Stomach (tissue), 9 donors: Measurements from ENCODE around the gene MIPOL1. TPM values are rescaled to one million over a fixed set of nuclear protein-coding genes. Genes with fewer than 3 reads are reported as not detected.
A peak's percentile ranks its signal among the peaks of the same experiment; 100 is the strongest.

ENCODE experiments used
- DNase-seq, 2 donors: peaks; one replicate each; pipeline versions ENCODE4 v3.0.0 to v3.0.0-alpha.2; 2013 to 2019
- H3K27ac ChIP-seq, 5 donors: fragments of 200-600 bp in 4 of 5; sonication (generic) in 4 of 5; one replicate each; pipeline ENCODE4 v1.5.1; 2013 to 2019; ENCODE audit warnings: mild to moderate bottlenecking in 1 of 5, moderate library complexity in 1 of 5
- H3K27me3 ChIP-seq, 3 donors: fragments of 200-600 bp; sonication (generic); one replicate each; pipeline ENCODE4 v1.5.1; 2017 to 2019; ENCODE audit warnings: mixed run types in 1 of 3
- H3K36me3 ChIP-seq, 4 donors: fragments of 200-600 bp; sonication (generic); 1 replicate in 3 of 4; 2 replicates in 1 of 4; pipeline ENCODE4 v1.5.1; 2016 to 2019
- H3K4me1 ChIP-seq, 4 donors: fragments of 200-600 bp; sonication (generic); one replicate each; pipeline ENCODE4 v1.5.1; 2016 to 2019
- H3K4me3 ChIP-seq, 4 donors: fragments of 200-600 bp; sonication (generic) in 3 of 4; one replicate each; pipeline ENCODE4 v1.5.1; 2016 to 2019; ENCODE audit warnings: mild to moderate bottlenecking in 1 of 4
- H3K9me3 ChIP-seq, 4 donors: fragments of 200-600 bp; sonication (generic); one replicate each; pipeline ENCODE4 v1.5.1; 2016 to 2019
- EP300 ChIP-seq: sonication (generic); formaldehyde crosslinking; IDR thresholded peaks from one replicate; pipeline ENCODE4 v1.6.1; 2017; ENCODE audit warnings: antibody characterized with exemption
- POLR2A ChIP-seq, 4 donors: fragments of 450-650 bp; IDR thresholded peaks; one replicate each; pipeline ENCODE4 v1.6.1; 2016; ENCODE audit warnings: antibody characterized with exemption in 4 of 4, control low read depth in 2 of 4, mild to moderate bottlenecking in 1 of 4, moderate library complexity in 1 of 4
- POLR2AphosphoS5 ChIP-seq, 3 donors: sonication (generic); formaldehyde crosslinking; IDR thresholded peaks; one replicate each; pipeline ENCODE4 v1.6.1; 2016; ENCODE audit warnings: antibody characterized with exemption in 3 of 3
- WGBS, 5 donors: extraction: QIAGEN DNeasy Blood & Tissue Kit in 3 of 5; methylation state at CpG; one replicate each; pipeline versions ENCODE4 v1.1.5 to v1.1.7; 2013 to 2018; 5-methylcytosine and 5-hydroxymethylcytosine counted together
- intact Hi-C: fragments of 100-400 bp; cut with DNase I; formaldehyde crosslinking; loops from one replicate; pipeline ENCODE4 v1.15.1; 2023; ENCODE audit warnings: low total_unique reads
- polyA plus RNA-seq, 3 donors: library from polyadenylated mRNA; stranded (reverse); fragments of 200-250 nt; gene quantifications; one replicate each; pipeline ENCODE4 v1.2.3, GENCODE V29; 2013
- total RNA-seq, 5 donors: library from RNA; depleted of rRNA; stranded (reverse); fragments of >200 nt; gene quantifications; one replicate each; pipeline versions ENCODE4 v1.1.0 to v1.2.3, GENCODE V29; 2014 to 2016
- TF ChIP-seq, protein P1 (sequence below), 7 experiments: fragments of 450-650 bp in 4 of 7; fragments of 200-600 bp in 3 of 7; sonication (generic) in 3 of 7; IDR thresholded peaks; one replicate each; pipeline ENCODE4 v1.5.1; 2016 to 2019; ENCODE audit warnings: antibody characterized with exemption in 7 of 7, control low read depth in 2 of 7, mild to moderate bottlenecking in 1 of 7
- donor health status: healthy with polysubstance abuse.
- donor health status: Bipolar disorder and iron deficiency.
- donor health status: healthy.

MIPOL1 gene
- total and polyA plus RNA-seq, 8 donors, result 2.2 to 133 (median 15.8) TPM

DNA sequence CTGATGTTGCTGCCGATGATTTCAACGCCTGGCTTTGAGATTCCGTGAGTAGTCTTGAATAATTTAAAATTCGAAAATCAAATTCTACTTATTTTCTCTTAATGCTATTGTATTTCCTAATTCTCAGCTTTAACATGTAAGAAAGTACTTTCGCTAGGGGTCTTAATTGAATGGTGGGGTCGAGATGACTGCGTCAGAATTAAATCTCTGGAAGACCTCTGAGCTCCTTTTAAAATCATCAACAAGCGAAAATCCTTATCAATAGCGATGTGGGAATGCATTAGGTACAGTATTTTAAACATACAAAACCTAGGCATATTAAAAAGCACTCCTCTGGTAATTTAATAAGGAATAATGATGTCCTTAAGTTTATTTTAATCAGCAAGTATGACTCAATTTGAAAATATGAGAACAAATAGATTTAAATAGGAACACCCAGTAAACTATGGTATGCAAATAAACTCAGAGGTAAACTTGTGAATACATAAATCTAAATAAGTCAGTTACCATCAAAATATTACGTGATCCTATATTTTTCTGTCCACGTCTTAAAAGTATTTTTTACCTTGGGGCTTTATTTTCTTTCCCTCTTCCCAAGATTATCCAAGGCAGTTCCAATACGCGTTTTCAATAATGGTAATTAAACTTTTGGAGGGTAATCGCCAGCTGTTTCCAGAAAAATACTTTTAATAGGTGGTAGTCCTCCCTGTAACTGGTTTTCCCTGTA lies 395.9 kb downstream of the MIPOL1 start:
- Histone ChIP-seq H3K4me3 (peak overlapping the region; percentile 47 to 67 (median 58)), H3K9me3 (no peaks in the 10 kb centered on the region), H3K36me3 (peaks cover 0 to 4% (median 2%) of the 10 kb centered on the region in 4 donors), H3K27ac (peak overlapping the region in 4 of 5 donors; percentile 86 to 95 (median 92)), H3K27me3 (peaks cover 33 to 99% (median 80%) of the 10 kb centered on the region in 3 donors), H3K4me1 (peaks cover 17 to 48% (median 34%) of the 10 kb centered on the region in 4 donors)
- WGBS, 5 donors, result 7 to 10% (median 7%) methylated on average over 14 of the region's 14 CpGs
- no peak for TF ChIP-seq POLR2AphosphoS5 (IDR thresholded peaks at IDR 0.05)
- peak in 1 of 2 donors; percentile 20 for DNase-seq
- intact Hi-C loops, result no loop called here

DNA sequence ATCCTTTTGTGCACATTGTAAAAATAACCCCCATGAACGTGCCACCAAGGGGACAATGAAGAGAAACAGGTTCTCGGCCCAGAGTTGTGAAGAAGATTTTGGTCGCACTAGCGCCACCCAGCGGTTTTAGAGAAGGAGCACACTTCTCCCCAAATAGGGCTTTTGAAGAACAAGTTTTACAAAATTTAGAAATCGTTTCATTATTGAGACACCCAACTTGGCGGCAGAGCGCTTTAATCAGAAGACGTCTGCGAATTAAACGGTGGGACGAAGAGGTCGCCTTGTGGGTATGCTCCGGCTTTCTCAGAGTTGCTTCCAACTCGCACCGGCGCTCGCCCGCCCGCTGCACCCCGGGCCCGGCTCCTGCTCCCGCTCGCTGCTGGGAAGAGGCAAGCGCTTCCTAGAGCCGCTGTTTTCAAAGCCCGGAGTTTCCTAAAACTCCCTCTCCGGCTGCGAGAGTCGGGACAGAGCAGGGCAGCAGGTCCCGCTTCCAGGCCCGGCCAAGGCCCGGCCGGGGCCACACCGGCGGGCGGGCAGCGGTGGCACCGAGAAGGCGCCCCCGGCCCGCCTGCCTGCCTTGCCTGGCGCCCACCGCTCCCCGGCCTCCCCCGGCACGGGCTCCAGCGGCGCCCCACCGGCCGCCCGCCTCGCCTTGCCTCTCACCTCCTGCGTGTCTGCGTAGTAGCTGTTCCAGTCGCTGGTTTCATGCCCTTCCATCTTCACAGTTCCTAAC lies 396.7 kb downstream of the MIPOL1 start:
- WGBS, 5 donors, result 1 to 4% (median 2%) methylated on average over 29 to 55 of the region's 56 CpGs
- DNase-seq, result peak; percentile 82 to 95
- H3K4me3 ChIP-seq, result peak overlapping the region; percentile 47 to 67 (median 58)
- peaks cover 24 to 55% (median 41%) of the 10 kb centered on the region in 4 donors for H3K4me1 ChIP-seq
- TF ChIP-seq, protein P1, sequence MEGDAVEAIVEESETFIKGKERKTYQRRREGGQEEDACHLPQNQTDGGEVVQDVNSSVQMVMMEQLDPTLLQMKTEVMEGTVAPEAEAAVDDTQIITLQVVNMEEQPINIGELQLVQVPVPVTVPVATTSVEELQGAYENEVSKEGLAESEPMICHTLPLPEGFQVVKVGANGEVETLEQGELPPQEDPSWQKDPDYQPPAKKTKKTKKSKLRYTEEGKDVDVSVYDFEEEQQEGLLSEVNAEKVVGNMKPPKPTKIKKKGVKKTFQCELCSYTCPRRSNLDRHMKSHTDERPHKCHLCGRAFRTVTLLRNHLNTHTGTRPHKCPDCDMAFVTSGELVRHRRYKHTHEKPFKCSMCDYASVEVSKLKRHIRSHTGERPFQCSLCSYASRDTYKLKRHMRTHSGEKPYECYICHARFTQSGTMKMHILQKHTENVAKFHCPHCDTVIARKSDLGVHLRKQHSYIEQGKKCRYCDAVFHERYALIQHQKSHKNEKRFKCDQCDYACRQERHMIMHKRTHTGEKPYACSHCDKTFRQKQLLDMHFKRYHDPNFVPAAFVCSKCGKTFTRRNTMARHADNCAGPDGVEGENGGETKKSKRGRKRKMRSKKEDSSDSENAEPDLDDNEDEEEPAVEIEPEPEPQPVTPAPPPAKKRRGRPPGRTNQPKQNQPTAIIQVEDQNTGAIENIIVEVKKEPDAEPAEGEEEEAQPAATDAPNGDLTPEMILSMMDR (IDR thresholded peaks at IDR 0.05), result peak in 5 of 7 experiments; percentile 60 to 78 (median 72)
- TF ChIP-seq POLR2A (IDR thresholded peaks at IDR 0.05) (no peak), POLR2AphosphoS5 (IDR thresholded peaks at IDR 0.05) (peak in 2 of 3 donors; percentile 42 to 49)
- peaks cover 33 to 99% (median 80%) of the 10 kb centered on the region in 3 donors for H3K27me3 ChIP-seq
- peaks cover 0 to 4% (median 2%) of the 10 kb centered on the region in 4 donors for H3K36me3 ChIP-seq
- H3K9me3 ChIP-seq, result no peaks in the 10 kb centered on the region
- peak overlapping the region; percentile 86 to 95 (median 92) for H3K27ac ChIP-seq
- intact Hi-C loops, result no loop called here

DNA sequence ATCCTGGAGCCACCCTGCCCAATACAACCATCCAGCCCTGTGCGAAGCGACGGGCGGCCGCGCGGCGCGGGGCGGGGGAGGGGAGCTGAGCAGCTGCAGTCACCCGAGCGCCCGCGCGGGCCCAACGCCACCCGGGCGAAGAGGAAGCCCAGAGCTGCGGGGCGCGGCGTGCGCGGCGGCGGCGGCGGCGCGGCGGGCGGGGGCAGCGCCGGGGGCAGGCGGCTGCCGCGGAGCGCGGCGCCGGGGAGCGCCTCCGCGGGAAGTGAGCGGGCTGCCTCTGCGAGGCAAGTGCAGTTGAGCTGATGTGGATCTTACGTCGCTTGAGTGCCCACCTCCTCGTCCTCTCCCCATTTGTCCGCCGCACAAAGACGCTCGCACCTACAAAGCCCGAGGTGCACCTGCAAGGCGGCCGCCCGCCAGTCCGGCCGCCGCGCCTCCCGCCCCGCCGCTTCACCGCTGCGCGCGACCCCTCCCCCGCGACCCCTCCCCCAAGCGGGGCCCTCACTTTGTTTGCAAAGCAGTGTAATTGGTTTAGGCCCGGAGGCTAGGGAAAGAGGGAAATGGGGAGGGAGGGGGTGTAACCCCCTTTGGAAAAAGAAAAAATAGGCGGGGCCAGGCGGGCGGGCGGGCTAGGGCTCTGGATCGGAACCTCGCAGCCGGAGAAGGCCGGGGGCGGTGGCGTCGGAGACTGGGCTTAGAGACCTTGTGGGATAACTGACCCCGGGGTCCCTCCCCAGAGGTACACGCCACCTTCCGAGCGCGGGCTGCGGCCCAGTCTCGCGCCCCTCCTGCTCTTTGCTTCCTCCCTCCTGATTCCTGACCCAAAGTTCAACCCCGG lies 397.5 kb downstream of the MIPOL1 start, which contains the start of the genes FOXA1 and TTC6:
TSS of gene FOXA1 (minus strand) at position 279 of the 838 bp plus-strand sequence. CDS start at position 2, 277 bp downstream.
TSS of gene TTC6 (plus strand) at position 659 of the 838 bp plus-strand sequence. CDS start 26,436 bp downstream, outside the sequence.
- H3K4me1 ChIP-seq, result peaks cover 32 to 63% (median 48%) of the 10 kb centered on the region in 4 donors
- DNase-seq, result peak; percentile 83 to 90
- no peaks in the 10 kb centered on the region for H3K9me3 ChIP-seq
- H3K27me3 ChIP-seq, result peaks cover 33 to 99% (median 87%) of the 10 kb centered on the region in 3 donors
- peak within 1 kb of the TSS; percentile 86 to 95 (median 92) for H3K27ac ChIP-seq
- intact Hi-C loops, result no loop called here
- H3K4me3 ChIP-seq, result peak within 1 kb of the TSS; percentile 47 to 67 (median 58)
- TF ChIP-seq, protein P1 (IDR thresholded peaks at IDR 0.05), result no peak
- peak in 2 of 3 donors; percentile 57 to 62 for TF ChIP-seq POLR2AphosphoS5 (IDR thresholded peaks at IDR 0.05)
- WGBS, 5 donors, result 1 to 8% (median 2%) methylated on average over 34 to 92 of the region's 92 CpGs
- peaks cover 0 to 4% (median 2%) of the 10 kb centered on the region in 4 donors for H3K36me3 ChIP-seq

DNA sequence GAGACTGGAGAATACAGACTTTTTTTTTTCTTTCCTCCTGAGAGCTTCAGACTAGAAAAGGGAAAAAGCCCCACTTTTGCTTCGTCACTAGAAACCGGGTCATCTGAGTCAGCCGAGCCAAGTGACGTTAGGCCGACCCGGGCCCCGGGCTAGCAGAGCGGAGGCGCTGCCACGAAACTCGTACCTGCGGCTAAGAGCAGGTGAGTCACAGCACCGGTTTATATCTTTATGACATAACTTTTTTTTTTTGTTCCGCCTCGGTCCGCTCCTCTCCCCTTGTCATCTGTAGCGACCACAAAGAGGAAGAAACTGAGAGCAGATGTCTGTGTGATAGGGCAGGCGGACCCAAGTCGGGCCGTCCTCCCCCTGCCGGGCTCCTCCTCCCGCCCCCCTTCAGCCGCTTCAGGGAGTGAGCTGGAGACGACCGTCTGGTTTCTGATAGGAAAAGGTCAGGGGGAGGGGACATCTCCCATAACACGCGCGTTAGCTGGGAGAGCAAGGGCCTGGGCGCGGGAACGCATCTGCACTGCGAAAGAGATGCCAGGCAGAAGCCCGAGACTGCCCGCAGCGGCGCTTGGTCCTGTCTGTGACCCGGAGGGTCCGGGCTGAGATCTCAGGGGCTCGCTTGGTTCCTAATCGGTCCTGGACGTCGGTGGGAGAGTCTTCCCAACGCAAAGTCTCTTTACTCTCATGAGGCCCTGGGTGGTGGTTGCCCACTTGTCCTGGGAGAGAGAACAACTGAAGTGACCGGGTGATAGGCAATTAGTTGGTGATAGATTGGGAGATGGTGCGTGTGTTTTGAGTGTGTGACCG lies 398.3 kb downstream of the MIPOL1 start:
- peak; percentile 68 to 86 for DNase-seq
- peaks cover 25 to 99% (median 86%) of the 10 kb centered on the region in 3 donors for H3K27me3 ChIP-seq
- TF ChIP-seq, protein P1 (IDR thresholded peaks at IDR 0.05), result no peak
- no peak for TF ChIP-seq EP300
- peak in 2 of 3 donors; percentile 9 to 33 for TF ChIP-seq POLR2AphosphoS5 (IDR thresholded peaks at IDR 0.05)
- peak overlapping the region; percentile 86 to 95 (median 92) for H3K27ac ChIP-seq
- H3K4me3 ChIP-seq, result peak overlapping the region; percentile 47 to 67 (median 58)
- H3K36me3 ChIP-seq, result peaks cover 0 to 4% (median 2%) of the 10 kb centered on the region in 4 donors
- H3K9me3 ChIP-seq, result no peaks in the 10 kb centered on the region
- intact Hi-C loops, result no loop called here
- WGBS, 5 donors, result 2 to 7% (median 3%) methylated on average over 34 to 46 of the region's 46 CpGs
- peaks cover 40 to 69% (median 55%) of the 10 kb centered on the region in 4 donors for H3K4me1 ChIP-seq
